Suprapubic skin (tissue), 3 donors: ENCODE results near the gene SLC29A1.

Source experiments
- POLR2AphosphoS5 ChIP-seq, 3 donors: sonication (generic); formaldehyde crosslinking; IDR thresholded peaks; one replicate each; pipeline ENCODE4 v1.6.1; 2017; ENCODE audit warnings: antibody characterized with exemption in 3 of 3
- TF ChIP-seq, protein P1 (sequence below), 2 donors: fragments of 200-600 bp in 1 of 2; fragments of 450-650 bp in 1 of 2; sonication (generic) in 1 of 2; IDR thresholded peaks; one replicate each; pipeline ENCODE4 v1.5.1; 2016 to 2019; ENCODE audit warnings: antibody characterized with exemption in 2 of 2, mild to moderate bottlenecking in 1 of 2, moderate library complexity in 1 of 2

- TF ChIP-seq, protein P1, sequence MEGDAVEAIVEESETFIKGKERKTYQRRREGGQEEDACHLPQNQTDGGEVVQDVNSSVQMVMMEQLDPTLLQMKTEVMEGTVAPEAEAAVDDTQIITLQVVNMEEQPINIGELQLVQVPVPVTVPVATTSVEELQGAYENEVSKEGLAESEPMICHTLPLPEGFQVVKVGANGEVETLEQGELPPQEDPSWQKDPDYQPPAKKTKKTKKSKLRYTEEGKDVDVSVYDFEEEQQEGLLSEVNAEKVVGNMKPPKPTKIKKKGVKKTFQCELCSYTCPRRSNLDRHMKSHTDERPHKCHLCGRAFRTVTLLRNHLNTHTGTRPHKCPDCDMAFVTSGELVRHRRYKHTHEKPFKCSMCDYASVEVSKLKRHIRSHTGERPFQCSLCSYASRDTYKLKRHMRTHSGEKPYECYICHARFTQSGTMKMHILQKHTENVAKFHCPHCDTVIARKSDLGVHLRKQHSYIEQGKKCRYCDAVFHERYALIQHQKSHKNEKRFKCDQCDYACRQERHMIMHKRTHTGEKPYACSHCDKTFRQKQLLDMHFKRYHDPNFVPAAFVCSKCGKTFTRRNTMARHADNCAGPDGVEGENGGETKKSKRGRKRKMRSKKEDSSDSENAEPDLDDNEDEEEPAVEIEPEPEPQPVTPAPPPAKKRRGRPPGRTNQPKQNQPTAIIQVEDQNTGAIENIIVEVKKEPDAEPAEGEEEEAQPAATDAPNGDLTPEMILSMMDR (IDR thresholded peaks at IDR 0.05) = no peak
- no peak for TF ChIP-seq POLR2AphosphoS5 (IDR thresholded peaks at IDR 0.05)
These were observed 9.5 kb downstream of the SLC29A1 start for GRCh38 chr6:44232676-44233566.
